HG03558 (cell line): ENCODE measurements around the gene GTF3C1.

ENCODE experiments used
- ATAC-seq: cut with Tn5 transposase; IDR thresholded peaks from one replicate; pipeline ENCODE4 v1.9.1; 2021; ENCODE audit warnings: moderate number of reproducible peaks; ENCODE audit not compliant: unreplicated experiment; ENCODE audit errors: extremely low read depth

GTF3C1 gene

GRCh38 chr16:27526180-27526579 lies 23.5 kb downstream of the GTF3C1 start:
- no peak for ATAC-seq

GRCh38 chr16:27522173-27522707 lies 27.5 kb downstream of the GTF3C1 start:
- no peak for ATAC-seq

GRCh38 chr16:27520982-27521673 lies 28.6 kb downstream of the GTF3C1 start:
- ATAC-seq, result no peak

DNA sequence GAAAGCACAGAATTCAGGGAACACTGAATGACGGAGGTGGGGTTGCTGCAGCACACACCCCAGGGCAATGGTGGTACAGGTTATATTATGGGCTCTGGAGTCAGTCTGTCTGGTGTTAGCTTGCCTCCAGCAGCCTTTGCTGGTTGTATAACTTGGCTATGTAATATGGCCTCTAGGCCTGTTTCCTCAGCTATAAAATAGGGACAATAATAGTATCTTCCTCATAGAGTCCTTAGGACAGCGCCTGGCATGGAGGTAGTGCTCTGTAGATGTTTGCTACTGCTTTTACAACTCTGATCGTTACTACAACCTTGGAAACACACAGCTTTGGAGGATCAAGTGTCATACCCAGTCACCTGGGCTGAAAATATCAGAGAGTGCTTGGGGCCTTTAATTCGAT lies 31.5 kb downstream of the GTF3C1 start:
- no peak for ATAC-seq

GRCh38 chr16:27517664-27518063 lies 32.0 kb downstream of the GTF3C1 start:
- no peak for ATAC-seq

GRCh38 chr16:27516365-27516764 lies 33.3 kb downstream of the GTF3C1 start:
- no peak for ATAC-seq

DNA sequence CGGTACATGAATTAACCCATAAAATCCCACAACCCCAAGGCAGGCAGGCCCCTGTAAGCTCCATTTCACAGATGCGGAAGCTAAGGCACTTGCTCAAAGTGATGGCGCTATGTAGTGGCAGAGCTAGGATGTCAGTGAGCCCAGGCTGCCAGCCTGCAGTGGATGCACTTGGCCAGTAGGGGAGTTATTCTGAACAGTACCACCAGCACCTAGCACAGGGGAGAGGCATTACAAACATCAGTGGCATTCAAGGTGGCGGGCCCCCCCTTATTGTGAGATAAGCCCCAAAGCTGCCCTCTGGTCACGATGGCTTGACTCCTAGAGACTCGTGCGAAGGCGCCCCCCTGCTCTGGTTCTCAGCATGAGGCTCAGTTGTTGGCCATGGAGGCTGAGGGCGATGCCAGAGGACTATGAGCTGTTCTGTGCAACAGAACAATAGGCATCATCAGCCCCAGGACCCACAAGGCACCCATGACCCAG lies 33.8 kb downstream of the GTF3C1 start:
- ATAC-seq, result no peak

- ATAC-seq, result no peak
These were observed 34.9 kb downstream of the GTF3C1 start for GRCh38 chr16:27514806-27515205.

- ATAC-seq, result no peak
These were observed 37.9 kb downstream of the GTF3C1 start for GRCh38 chr16:27511657-27512448.

DNA sequence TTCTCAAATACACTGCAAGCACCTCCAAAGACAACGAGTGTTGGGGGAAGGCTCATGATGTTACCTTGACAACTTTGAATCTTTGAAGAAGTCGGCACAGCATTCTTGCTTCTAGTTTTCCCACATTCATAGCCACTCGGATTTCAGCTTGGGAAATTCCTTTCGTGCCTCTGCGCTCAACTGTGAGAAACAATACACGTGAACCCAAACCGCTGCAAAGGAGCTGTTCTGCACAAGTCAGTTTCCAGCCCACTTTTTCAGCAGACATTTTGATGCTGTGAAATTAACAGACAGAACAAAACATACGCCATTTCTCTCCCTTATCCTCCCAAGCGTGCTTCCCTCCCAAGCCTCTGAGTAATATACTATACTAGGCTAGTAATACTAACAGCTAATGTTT lies 41.2 kb downstream of the GTF3C1 start:
- ATAC-seq, result no peak

DNA sequence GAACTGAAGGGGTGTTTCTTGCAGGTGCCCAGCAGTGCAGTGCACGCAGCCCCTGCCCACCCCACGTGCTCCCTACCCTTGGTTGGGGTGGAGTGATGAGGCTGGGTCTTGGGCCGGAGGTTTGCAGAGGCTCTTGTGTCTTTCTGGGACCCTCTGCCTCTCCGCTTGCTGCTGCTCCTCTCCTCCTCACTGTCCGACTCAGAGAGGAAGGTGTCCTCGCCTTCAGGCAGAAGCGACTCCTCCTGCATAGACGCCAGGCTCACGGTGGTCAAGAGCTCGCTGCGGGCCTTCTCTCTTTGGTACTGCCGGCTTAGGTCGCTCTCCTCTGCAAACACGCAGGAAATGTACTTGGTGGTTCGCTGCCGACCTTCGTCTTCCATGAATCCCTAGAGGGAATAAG lies 42.9 kb downstream of the GTF3C1 start:
- no peak for ATAC-seq

DNA sequence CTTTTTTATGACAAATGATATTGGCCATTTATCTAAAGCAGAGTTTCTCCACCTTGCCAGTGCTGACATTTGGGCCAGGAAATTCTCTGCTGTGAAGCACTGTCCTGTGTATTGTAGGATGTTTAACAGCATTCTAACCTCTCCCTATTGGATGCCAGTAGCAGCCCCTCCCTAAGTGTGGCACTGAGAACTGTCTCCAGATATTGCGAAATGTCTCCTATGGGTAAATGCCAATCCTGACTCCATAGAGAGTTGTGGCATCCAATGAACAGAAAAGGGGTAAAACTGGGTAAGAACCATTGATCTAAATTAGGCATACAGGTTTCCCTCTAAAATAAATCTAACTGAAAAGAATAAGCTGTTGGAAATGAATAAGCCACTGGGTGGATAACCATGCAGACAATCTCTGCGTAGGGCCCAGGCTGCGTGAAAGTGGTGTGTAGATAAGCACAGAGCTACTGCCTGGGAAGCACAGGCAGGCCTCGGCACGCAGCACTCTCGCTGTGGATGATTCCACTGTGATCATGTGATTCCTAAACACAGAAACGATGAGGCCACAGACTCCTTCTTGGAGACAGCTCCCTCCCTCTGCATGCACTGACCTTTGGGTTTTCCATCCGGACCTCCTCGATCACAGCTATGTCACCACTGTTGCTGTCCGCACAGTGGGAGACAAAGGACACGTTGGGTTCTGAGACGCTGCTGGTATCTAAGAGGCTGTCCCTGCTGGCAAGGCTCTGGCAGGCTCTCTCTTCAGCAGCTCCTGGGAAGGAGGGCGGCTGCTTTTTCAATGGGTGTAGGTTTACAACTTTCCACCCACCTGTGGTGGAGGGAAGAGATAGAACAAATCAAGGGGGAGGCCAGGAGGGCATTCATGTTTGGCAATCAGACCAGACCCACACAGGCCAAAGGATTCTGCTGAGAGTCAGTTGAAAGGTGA lies 44.1 kb downstream of the GTF3C1 start:
- ATAC-seq, result no peak

GRCh38 chr16:27503662-27504061 lies 46.1 kb downstream of the GTF3C1 start:
- ATAC-seq, result no peak

DNA sequence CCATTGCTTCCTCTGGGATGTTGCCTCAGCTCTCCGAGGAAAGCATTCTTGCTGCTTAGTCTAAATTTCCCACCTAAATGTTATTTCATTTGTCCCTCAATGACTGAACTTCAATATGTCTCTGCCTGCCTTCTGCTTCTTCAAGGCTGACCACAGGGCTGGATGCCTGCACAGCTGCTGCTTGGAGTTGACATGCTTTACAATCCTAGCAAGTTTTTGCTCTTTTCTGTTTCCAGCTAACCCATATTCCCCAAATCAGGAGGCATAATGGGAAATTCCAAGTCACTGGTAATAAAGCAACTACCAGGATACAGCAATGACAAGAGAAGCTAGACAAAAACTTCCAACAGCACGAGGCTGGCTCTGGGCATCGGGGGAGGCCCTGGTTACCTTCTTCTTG lies 48.9 kb downstream of the GTF3C1 start:
- no peak for ATAC-seq

- no peak for ATAC-seq
These were observed 50.1 kb downstream of the GTF3C1 start for GRCh38 chr16:27499659-27500055.

DNA sequence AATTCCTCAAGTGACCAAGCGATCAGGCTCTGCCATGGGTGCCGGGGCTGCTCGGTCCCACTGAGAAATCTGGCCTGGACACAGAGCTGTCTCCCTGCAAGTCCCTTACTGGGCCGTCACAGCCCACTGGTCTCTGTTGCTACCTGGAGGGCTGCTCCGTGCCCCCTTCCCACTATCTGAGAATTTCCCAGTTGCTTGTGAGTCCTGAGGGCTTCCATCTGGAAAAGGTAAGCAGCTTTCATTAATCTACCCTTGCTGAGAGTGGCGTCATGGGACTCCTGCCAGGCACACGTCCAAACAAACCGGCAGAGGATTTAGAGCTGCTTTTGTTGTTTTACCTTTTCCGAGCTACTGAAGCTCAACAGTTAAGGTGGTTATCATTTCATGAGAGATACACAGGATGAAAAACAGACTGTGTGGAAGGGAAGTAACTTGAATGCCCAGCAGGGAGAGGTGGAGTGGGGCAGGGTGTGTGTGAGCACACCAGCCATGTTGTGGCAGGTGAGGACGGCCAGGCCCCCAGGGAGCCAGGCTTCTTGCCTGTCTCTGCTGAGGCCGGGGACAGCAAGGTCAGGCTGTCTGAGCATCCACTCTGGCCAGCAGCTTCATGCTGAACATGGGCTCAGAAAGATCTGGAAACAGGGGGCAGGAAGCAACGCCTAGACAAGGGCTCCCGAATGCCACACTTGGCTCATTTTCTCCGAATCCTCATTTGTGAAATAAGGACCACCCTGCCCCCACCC lies 50.6 kb downstream of the GTF3C1 start:
- ATAC-seq, result no peak

- ATAC-seq, result no peak
These were observed 51.5 kb downstream of the GTF3C1 start for GRCh38 chr16:27498031-27498825.

DNA sequence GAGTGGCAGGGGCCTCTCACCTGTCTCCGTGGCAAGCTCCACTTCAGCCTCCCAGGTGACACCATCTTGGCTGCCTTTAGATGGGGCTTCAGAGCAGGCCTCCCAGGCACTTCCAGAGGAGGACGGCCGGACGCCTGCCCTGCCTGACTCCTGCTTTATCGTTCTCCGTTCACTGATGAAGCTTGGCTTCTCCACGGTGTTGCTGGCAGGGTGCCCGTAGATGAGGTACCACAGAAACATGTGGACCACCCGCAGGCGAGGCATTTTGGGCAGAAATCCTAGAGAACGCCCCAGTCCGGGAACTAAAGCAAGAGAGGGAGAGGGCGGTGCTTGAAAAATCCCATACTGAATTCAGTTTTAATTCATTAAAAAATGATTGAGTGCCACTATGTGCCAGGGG lies 54.5 kb downstream of the GTF3C1 start:
- ATAC-seq, result no peak

DNA sequence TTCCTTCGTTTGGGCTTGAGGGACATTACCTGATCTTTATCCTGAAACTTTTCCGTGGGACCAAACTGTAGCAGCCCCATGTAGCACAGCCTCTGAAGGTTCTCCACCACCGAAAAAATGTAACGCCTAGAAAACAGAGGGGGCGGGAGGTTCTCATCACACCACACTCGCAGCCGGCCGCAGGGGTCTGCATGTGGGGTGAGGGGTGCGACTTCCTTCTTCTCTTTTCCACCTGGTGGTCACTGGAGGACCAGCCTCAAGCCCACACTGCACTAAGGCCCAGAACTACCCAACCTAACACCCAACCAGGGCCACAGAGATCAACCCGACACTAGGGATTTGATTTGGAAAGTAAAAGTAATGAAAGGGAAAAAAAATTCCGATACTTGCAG lies 57.1 kb downstream of the GTF3C1 start:
- ATAC-seq, result no peak
